Myocyte (in vitro differentiated cells): ENCODE measurements around the gene OR10K1. TPM values are rescaled to one million over a fixed set of nuclear protein-coding genes. Genes with fewer than 3 reads are reported as not detected.
"Not testable (repeated sequence)": the region's sequence is repeated elsewhere in the genome, so short reads cannot be mapped to it uniquely, and the experiment has no call there.

ENCODE experiments used
- DNase-seq: peaks from one replicate; pipeline ENCODE4 v3.0.0-alpha.2; 2012; ENCODE audit warnings: low read depth
- polyA plus RNA-seq: library from polyadenylated mRNA; unstranded; fragments of >200 nt; gene quantifications from one replicate; pipeline ENCODE4 v1.2.1, GENCODE V29; 2012; ENCODE audit warnings: missing spikeins
- total RNA-seq: library from RNA; depleted of rRNA; stranded (reverse); fragments of >200 nt; gene quantifications from 2 replicates; pipeline ENCODE4 v1.2.3, GENCODE V29; 2014

OR10K1 gene
- not detected in 2 replicates for total RNA-seq
- not detected for polyA plus RNA-seq

- no peak for DNase-seq
Observed at GRCh38 chr1:158461534-158461933, at the start of gene OR10K1. TSS of gene OR10K1 (plus strand) at chr1:158461834. CDS start at chr1:158465562, 3,728 bp downstream.

- no peak for DNase-seq
Observed at GRCh38 chr1:158414651-158415345, 46.8 kb upstream of the OR10K1 start.

GRCh38 chr1:158417586-158417985 lies 44.0 kb upstream of the OR10K1 start:
- no peak for DNase-seq

- DNase-seq: no peak
Observed at GRCh38 chr1:158422212-158422611, 39.4 kb upstream of the OR10K1 start.

GRCh38 chr1:158425027-158425426 lies 36.6 kb upstream of the OR10K1 start:
- no peak for DNase-seq

- no peak for DNase-seq
Observed at GRCh38 chr1:158426137-158426536, 35.5 kb upstream of the OR10K1 start, which contains the start of gene OR10K2. TSS of gene OR10K2 (minus strand) at chr1:158426237. CDS start at chr1:158420866, 5,371 bp downstream.

- DNase-seq: not testable (repeated sequence)
Observed at GRCh38 chr1:158430163-158430562, 31.5 kb upstream of the OR10K1 start.

GRCh38 chr1:158434741-158435140 lies 26.9 kb upstream of the OR10K1 start:
- DNase-seq: no peak

- DNase-seq: no peak
Observed at GRCh38 chr1:158445376-158445775, 16.3 kb upstream of the OR10K1 start.

GRCh38 chr1:158454537-158454936 lies 7.1 kb upstream of the OR10K1 start:
- no peak for DNase-seq

- DNase-seq: no peak
Observed at GRCh38 chr1:158457246-158457645, 4.4 kb upstream of the OR10K1 start.

- DNase-seq: no peak
Observed at GRCh38 chr1:158458263-158458662, 3.4 kb upstream of the OR10K1 start.

- no peak for DNase-seq
Observed at GRCh38 chr1:158471920-158472319, 10.3 kb downstream of the OR10K1 start, which contains the start of gene OR10R2. TSS of gene OR10R2 (plus strand) at chr1:158472220. CDS start at chr1:158472326, 106 bp downstream.

- DNase-seq: no peak
Observed at GRCh38 chr1:158485455-158485854, 23.8 kb downstream of the OR10K1 start.

GRCh38 chr1:158491316-158491715 lies 29.7 kb downstream of the OR10K1 start:
- DNase-seq: no peak

GRCh38 chr1:158493054-158493453 lies 31.4 kb downstream of the OR10K1 start:
- no peak for DNase-seq

GRCh38 chr1:158494796-158495195 lies 33.2 kb downstream of the OR10K1 start:
- no peak for DNase-seq

GRCh38 chr1:158496374-158496773 lies 34.7 kb downstream of the OR10K1 start:
- DNase-seq: peak; percentile 10

GRCh38 chr1:158506369-158506987 lies 44.8 kb downstream of the OR10K1 start:
- no peak for DNase-seq

GRCh38 chr1:158507511-158507910 lies 45.9 kb downstream of the OR10K1 start:
- no peak for DNase-seq

- no peak for DNase-seq
Observed at GRCh38 chr1:158509471-158510156, 48.0 kb downstream of the OR10K1 start.

- no peak for DNase-seq
Observed at GRCh38 chr1:158516966-158517365, 55.3 kb downstream of the OR10K1 start.
